H9 (cell line): ENCODE results near the gene SLC47A2. TPM values are rescaled to one million over a fixed set of nuclear protein-coding genes. Genes with fewer than 3 reads are reported as not detected.

Experiments used
- DNase-seq: peaks from one replicate; pipeline ENCODE4 v3.0.0-alpha.2; 2017
- H2AFZ ChIP-seq: one replicate; pipeline ENCODE4 v1.6.1; 2013; ENCODE audit warnings: mild to moderate bottlenecking, low read length, control low read depth, moderate library complexity
- H2AK5ac ChIP-seq: 2 replicates; pipeline ENCODE4 v1.6.1; 2013; ENCODE audit warnings: low read length, control low read depth, mixed read lengths; ENCODE audit not compliant: insufficient read length
- H2BK120ac ChIP-seq: one replicate; pipeline ENCODE4 v1.6.1; 2013; ENCODE audit warnings: low read depth, mild to moderate bottlenecking, low read length, control low read depth, inconsistent platforms; ENCODE audit not compliant: poor library complexity, severe bottlenecking
- H2BK12ac ChIP-seq: 2 replicates; pipeline ENCODE4 v1.6.1; 2013; ENCODE audit warnings: low read length, control low read depth, mixed read lengths, low read depth; ENCODE audit not compliant: insufficient read length
- H2BK15ac ChIP-seq: 2 replicates; pipeline ENCODE4 v1.6.1; 2013; ENCODE audit warnings: low read depth, low read length, control low read depth
- H2BK20ac ChIP-seq: one replicate; pipeline ENCODE4 v1.6.1; 2013; ENCODE audit warnings: low read depth, mild to moderate bottlenecking, low read length, control low read depth, inconsistent platforms; ENCODE audit not compliant: poor library complexity, severe bottlenecking
- H2BK5ac ChIP-seq: 2 replicates; pipeline ENCODE4 v1.6.1; 2013; ENCODE audit warnings: low read length, control low read depth, mixed read lengths; ENCODE audit not compliant: insufficient read length
- H3K14ac ChIP-seq: 2 replicates; pipeline ENCODE4 v1.6.1; 2013; ENCODE audit warnings: low read length, control low read depth; ENCODE audit not compliant: insufficient read depth
- H3K18ac ChIP-seq: 2 replicates; pipeline ENCODE4 v1.6.1; 2013; ENCODE audit warnings: low read depth, mild to moderate bottlenecking, mixed read lengths, low read length, control low read depth; ENCODE audit not compliant: insufficient read length
- H3K23ac ChIP-seq: 2 replicates; pipeline ENCODE4 v1.6.1; 2013; ENCODE audit warnings: low read length, control low read depth, mixed read lengths, low read depth; ENCODE audit not compliant: insufficient read length
- H3K23me2 ChIP-seq: 2 replicates; pipeline ENCODE4 v1.6.1; 2013; ENCODE audit warnings: low read depth, mild to moderate bottlenecking, mixed read lengths, low read length, control low read depth; ENCODE audit not compliant: insufficient read length, poor library complexity, severe bottlenecking
- H3K27ac ChIP-seq: 2 replicates; pipeline ENCODE4 v1.5.1; 2013; ENCODE audit warnings: low read length, control low read depth, mixed read lengths, low read depth; ENCODE audit not compliant: insufficient read length
- H3K27me3 ChIP-seq: 2 replicates; pipeline ENCODE4 v1.6.1; 2013; ENCODE audit warnings: low read length, control low read depth, inconsistent platforms; ENCODE audit not compliant: insufficient read depth
- H3K4ac ChIP-seq: 2 replicates; pipeline ENCODE4 v1.6.1; 2013; ENCODE audit warnings: low read depth, mild to moderate bottlenecking, control low read depth, inconsistent platforms, low read length, moderate library complexity
- H3K4me1 ChIP-seq: 2 replicates; pipeline ENCODE4 v1.6.1; 2013; ENCODE audit warnings: low read length, control low read depth, inconsistent platforms; ENCODE audit not compliant: insufficient read depth
- H3K4me2 ChIP-seq: 2 replicates; pipeline ENCODE4 v1.6.1; 2013; ENCODE audit warnings: low read length, control low read depth, mixed read lengths; ENCODE audit not compliant: insufficient read length, insufficient read depth
- H3K56ac ChIP-seq: 2 replicates; pipeline ENCODE4 v1.6.1; 2013; ENCODE audit warnings: low read depth, mild to moderate bottlenecking, mixed read lengths, low read length, control low read depth; ENCODE audit not compliant: insufficient read length
- H3K79me1 ChIP-seq: 2 replicates; pipeline ENCODE4 v1.6.1; 2013; ENCODE audit warnings: low read depth, mild to moderate bottlenecking, moderate library complexity, low read length, control low read depth, inconsistent platforms; ENCODE audit not compliant: insufficient read depth, poor library complexity, severe bottlenecking
- H3K79me2 ChIP-seq: 2 replicates; pipeline ENCODE4 v1.6.1; 2013; ENCODE audit warnings: low read length, control low read depth, inconsistent platforms; ENCODE audit not compliant: insufficient read depth
- H3K9ac ChIP-seq: 2 replicates; pipeline ENCODE4 v1.6.1; 2013; ENCODE audit warnings: low read length, control low read depth, mixed read lengths; ENCODE audit not compliant: insufficient read length; ENCODE audit errors: extremely low read depth
- H3K9me3 ChIP-seq: one replicate; pipeline ENCODE4 v1.6.1; 2013; ENCODE audit warnings: low read depth, low read length, inconsistent platforms; ENCODE audit not compliant: control insufficient read depth
- H3T11ph ChIP-seq: one replicate; pipeline ENCODE4 v1.6.1; 2013; ENCODE audit warnings: mild to moderate bottlenecking, low read length, control low read depth, inconsistent platforms
- H4K20me1 ChIP-seq: one replicate; pipeline ENCODE4 v1.6.1; 2013; ENCODE audit not compliant: control insufficient read depth, insufficient read length, insufficient read depth
- H4K5ac ChIP-seq: 2 replicates; pipeline ENCODE4 v1.6.1; 2013; ENCODE audit warnings: low read depth, mild to moderate bottlenecking, mixed read lengths, low read length, control low read depth; ENCODE audit not compliant: insufficient read length
- H4K8ac ChIP-seq: replicated peaks from 2 replicates; pipeline ENCODE4 v1.6.1; 2013; ENCODE audit warnings: low read length, control low read depth, mixed read lengths, low read depth; ENCODE audit not compliant: insufficient read length
- H4K91ac ChIP-seq: 2 replicates; pipeline ENCODE4 v1.6.1; 2013; ENCODE audit warnings: low read depth, mild to moderate bottlenecking, moderate library complexity, mixed read lengths, low read length, control low read depth; ENCODE audit not compliant: insufficient read length
- H3K27ac Mint-ChIP-seq, 3 experiments: 2 replicates in 2 of 3; 3 replicates in 1 of 3; pipeline ENCODE4 v1.8.0; 2020 to 2021; ENCODE audit warnings: mixed read lengths in 3 of 3, mild to moderate bottlenecking in 1 of 3, moderate library complexity in 1 of 3
- H3K27me3 Mint-ChIP-seq: 2 replicates; pipeline ENCODE4 v1.8.0; 2021; ENCODE audit warnings: low read depth, mild to moderate bottlenecking, moderate library complexity, mixed read lengths
- H3K36me3 Mint-ChIP-seq, 3 experiments: 2 replicates in 2 of 3; 3 replicates in 1 of 3; pipeline ENCODE4 v1.8.0; 2020 to 2021; ENCODE audit warnings: low read depth in 3 of 3, mixed read lengths in 3 of 3; ENCODE audit not compliant: insufficient read depth in 1 of 3
- H3K4me1 Mint-ChIP-seq, 2 experiments: 2 replicates each; pipeline ENCODE4 v1.8.0; 2020; ENCODE audit warnings: mixed read lengths in 2 of 2
- H3K4me3 Mint-ChIP-seq, 2 experiments: 2 replicates in 1 of 2; 3 replicates in 1 of 2; pipeline ENCODE4 v1.8.0; 2020 to 2021; ENCODE audit warnings: mild to moderate bottlenecking in 2 of 2, mixed read lengths in 2 of 2, moderate library complexity in 1 of 2
- H3K9me3 Mint-ChIP-seq, 2 experiments: 2 replicates in 1 of 2; 3 replicates in 1 of 2; pipeline ENCODE4 v1.8.0; 2020; ENCODE audit warnings: mild to moderate bottlenecking in 2 of 2, mixed read lengths in 2 of 2, moderate library complexity in 1 of 2
- WGBS: extraction: QIAGEN DNeasy Blood & Tissue Kit; methylation state at CpG from one replicate; pipeline ENCODE4 v1.1.7; 2013; ENCODE audit warnings: missing lambda C conversion rate, low lambda C conversion rate, mixed read lengths; ENCODE audit not compliant: insufficient read length; ENCODE audit errors: extremely low coverage; 5-methylcytosine and 5-hydroxymethylcytosine counted together
- total RNA-seq: library from RNA; stranded (reverse); gene quantifications from 2 replicates; pipeline ENCODE4 v1.2.1, GENCODE V29; 2021
- TF ChIP-seq, protein P1 (sequence below): fragments of 200-600 bp; sonication (generic); conservative IDR thresholded peaks from 3 replicates; pipeline ENCODE4 v1.8.0; 2021; ENCODE audit warnings: antibody characterized with exemption, mild to moderate bottlenecking

The SLC47A2 gene
- total RNA-seq, 1 experiment from 2014 or later, result not detected

DNA sequence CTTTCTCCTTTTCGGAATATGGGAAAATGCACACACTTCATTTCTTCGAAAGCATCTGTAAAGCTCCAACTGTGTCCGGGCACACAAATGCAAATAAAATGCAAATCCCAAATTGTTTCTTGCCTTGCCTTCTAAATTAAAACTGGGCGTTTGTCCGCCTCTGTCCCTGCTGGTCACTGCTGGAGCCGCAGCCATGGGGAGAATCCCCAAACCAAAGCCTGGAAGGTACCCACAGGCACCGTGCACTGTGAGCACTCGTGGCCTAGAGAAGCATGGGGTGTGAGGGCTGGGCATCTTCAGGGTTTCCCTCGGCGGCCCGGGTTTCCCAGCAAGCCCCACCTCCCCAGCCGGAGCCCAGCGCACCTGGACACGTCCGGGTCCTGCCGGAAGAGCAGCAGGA lies 2.9 kb downstream of the SLC47A2 start:
- no peaks in the 10 kb centered on the region for H3K79me2 ChIP-seq
- no peaks in the 10 kb centered on the region for H3K4me1 ChIP-seq
- peaks cover 17% of the 10 kb centered on the region in 2 experiments for H3K4me1 Mint-ChIP-seq
- H3K9me3 Mint-ChIP-seq, result no peaks in the 10 kb centered on the region
- H4K5ac ChIP-seq, result no peak overlapping the region
- no peak overlapping the region for H3K14ac ChIP-seq
- H4K91ac ChIP-seq, result no peak overlapping the region
- H3K9ac ChIP-seq, result no peak overlapping the region
- H3K36me3 Mint-ChIP-seq, result no peaks in the 10 kb centered on the region
- no peaks in the 10 kb centered on the region for H3K27me3 Mint-ChIP-seq
- H2BK5ac ChIP-seq, result no peak overlapping the region
- no CpG with 5 or more reads among the region's 16 CpGs for WGBS
- no peaks in the 10 kb centered on the region for H4K20me1 ChIP-seq
- no peaks in the 10 kb centered on the region for H3K23me2 ChIP-seq
- H4K8ac ChIP-seq, result no peak overlapping the region
- H3K27ac ChIP-seq, result no peak overlapping the region
- H3K4ac ChIP-seq, result no peak overlapping the region
- no peaks in the 10 kb centered on the region for H3K9me3 ChIP-seq
- H2AFZ ChIP-seq, result no peak overlapping the region
- no peak overlapping the region for H3K23ac ChIP-seq
- no peak overlapping the region for H3K4me3 Mint-ChIP-seq
- H3K27me3 ChIP-seq, result no peaks in the 10 kb centered on the region
- no peak overlapping the region for H2BK20ac ChIP-seq
- H2AK5ac ChIP-seq, result no peak overlapping the region
- peak; percentile 71 for DNase-seq
- H2BK12ac ChIP-seq, result no peak overlapping the region
- H3T11ph ChIP-seq, result no peak overlapping the region
- H2BK120ac ChIP-seq, result no peak overlapping the region
- no peak overlapping the region for H3K27ac Mint-ChIP-seq
- H3K79me1 ChIP-seq, result no peaks in the 10 kb centered on the region
- no peak overlapping the region for H2BK15ac ChIP-seq
- H3K56ac ChIP-seq, result no peak overlapping the region
- H3K18ac ChIP-seq, result no peak overlapping the region
- no peak overlapping the region for H3K4me2 ChIP-seq
- TF ChIP-seq, protein P1, sequence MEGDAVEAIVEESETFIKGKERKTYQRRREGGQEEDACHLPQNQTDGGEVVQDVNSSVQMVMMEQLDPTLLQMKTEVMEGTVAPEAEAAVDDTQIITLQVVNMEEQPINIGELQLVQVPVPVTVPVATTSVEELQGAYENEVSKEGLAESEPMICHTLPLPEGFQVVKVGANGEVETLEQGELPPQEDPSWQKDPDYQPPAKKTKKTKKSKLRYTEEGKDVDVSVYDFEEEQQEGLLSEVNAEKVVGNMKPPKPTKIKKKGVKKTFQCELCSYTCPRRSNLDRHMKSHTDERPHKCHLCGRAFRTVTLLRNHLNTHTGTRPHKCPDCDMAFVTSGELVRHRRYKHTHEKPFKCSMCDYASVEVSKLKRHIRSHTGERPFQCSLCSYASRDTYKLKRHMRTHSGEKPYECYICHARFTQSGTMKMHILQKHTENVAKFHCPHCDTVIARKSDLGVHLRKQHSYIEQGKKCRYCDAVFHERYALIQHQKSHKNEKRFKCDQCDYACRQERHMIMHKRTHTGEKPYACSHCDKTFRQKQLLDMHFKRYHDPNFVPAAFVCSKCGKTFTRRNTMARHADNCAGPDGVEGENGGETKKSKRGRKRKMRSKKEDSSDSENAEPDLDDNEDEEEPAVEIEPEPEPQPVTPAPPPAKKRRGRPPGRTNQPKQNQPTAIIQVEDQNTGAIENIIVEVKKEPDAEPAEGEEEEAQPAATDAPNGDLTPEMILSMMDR, result peak; percentile 59
